CD4-positive, alpha-beta T cell treated with Interleukin-1 beta for 1 hour (primary cell): ENCODE data around the gene LRRC10B.

Experiments
- DNase-seq, 2 donors: peaks; one replicate each; pipeline ENCODE4 v3.0.0-alpha.2; 2020 to 2022

Gene LRRC10B

DNA sequence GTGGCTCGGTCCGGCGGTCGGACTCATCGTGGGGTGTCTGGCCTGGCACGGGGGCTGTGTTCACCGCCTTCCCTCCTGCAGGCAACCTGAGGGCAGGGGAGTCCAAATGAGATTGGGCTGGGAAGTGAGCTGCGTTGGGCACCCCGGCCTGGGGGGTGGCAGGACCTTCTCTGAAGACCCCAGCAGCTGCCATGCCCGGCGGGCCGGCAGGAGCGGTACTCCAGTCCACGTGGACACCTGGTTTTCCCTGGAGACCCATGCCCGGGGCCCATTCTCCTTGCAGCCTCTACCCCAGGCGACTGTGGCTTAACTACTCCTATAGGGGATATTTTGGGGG lies 24.5 kb downstream of the LRRC10B start:
- DNase-seq: no peak

DNA sequence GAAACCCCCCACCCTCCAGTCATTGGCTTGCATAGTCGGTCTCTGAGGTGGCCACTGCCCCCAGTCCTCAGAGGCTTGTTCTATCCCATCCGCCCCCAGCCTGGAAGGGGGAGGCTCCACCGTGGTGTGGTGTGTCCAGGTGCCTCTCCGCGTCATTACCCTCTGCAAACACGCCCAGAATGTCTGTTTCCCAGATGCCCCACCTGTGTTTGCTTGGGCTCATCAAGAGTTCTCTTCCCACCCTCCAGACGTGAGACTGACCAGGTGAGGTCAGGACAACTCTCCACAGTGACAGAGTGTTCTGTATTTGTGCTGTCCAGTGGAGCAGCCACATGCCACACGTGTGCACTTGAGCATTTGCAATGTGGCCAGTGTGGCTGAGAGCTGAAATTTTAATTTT lies 24.9 kb downstream of the LRRC10B start:
- DNase-seq: no peak

DNA sequence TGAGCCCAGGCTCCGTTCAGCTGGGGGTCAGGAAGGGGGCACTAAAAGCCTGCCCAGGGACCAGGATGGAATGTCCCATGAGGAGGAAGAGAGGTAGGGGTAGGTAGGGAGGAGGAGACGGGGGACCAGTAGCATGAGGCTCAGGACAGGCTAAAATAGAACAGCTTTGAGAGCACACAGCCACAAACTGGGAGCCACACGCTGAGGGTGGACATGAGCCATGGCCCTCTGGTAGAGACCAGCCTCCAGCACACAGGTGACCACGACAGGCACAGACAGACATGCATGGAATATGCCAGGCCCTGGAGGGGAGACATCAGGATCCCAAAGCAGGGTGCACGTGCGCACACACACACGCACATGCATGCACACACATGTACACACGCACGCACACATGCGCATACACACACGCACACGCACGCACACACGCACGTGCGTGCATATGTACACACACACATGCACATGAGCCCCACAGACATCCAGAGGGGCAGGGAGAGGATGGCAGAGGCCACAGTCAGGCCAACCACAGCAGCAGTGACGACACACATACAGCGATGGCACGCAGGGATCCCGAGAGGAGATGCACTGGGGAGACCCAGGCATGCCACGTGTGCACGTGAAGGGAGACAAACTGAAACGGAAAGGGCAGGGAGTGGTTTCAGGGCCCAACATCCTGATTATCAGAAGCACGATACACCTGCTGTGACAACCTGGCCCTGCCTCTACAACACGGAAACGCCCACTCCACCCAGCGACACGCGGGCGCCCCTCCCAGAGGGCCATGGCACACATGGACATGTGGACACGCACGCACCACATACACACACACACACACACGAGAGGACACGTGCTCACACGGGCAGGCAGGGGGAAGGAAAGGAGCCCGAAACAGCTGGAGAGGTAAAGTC lies 25.7 kb downstream of the LRRC10B start:
- no peak for DNase-seq

DNA sequence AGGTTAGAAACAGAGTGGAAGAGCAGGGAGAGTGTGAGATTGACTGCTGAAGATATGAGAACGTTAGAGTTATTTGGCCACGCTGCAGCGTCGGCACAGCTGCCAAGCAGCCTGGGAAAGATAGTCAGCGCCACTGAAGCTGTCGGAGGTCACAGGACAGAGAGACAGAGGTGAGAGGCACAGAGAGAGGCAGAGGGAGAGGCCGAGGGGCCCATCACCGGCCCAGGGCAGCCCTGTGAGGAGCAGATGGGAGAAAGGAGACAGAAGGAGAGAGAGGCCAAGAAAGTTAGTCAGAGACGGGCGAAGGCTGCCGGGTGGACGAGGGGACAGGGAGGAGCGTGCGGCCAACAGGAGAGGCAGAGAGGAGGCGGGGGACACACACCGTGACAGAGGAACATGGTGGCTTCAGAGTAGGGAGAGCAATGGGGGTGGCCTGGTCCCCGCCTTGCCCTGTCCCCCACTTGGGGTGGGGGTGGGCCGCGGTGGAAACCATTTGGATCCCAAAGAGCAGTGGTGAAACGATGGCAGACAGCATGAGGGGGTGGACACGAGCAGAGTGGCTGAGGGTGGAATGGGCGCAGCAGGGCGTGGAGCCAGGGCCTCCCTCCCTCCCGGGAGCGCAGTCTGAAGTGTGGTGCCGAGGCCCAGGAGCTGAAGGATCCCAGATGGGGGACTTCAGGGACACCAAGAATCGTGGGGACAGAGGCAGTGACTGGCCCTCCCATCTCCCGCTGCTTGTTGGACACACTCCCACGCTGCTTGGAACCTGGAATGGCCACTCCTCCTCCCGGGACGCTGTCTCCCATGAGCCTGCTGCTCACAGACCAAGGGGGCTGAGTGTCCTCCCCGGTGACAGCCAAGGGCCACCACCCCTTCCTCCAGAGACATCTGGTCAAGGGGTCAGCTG lies 26.6 kb downstream of the LRRC10B start:
- no peak for DNase-seq

DNA sequence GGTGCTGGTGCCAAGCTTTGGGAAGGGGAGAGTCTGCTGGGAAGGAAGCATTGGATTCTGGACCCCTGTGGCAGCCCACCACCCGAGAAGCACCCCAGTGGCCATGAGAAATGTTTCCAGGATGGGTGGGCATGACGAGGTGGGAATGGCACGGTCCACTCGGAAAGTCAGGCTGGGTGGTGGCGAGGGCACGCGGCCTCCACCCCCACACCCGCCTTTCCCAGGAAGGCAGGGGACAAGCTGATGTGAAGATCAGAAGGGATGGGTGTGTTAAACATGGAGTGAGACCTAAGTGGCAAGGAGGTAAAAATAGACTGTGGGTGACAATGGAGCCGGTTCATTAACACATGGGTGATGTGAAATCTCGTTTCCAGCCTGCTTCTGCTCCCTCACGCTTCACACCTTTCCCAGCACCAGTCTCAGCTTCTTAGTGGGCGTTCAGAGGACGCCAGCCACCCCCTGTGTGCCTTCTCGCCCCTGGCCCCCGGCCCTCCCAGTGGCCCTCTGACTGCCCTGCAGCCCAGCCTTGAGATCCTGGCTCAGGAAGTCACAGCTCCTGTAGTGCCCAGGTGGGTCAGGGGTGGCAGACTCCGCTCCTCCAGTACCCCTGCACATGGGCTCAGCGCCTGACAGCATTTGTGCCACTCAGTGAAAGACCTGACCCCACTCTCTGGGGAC lies 27.6 kb downstream of the LRRC10B start:
- no peak for DNase-seq

DNA sequence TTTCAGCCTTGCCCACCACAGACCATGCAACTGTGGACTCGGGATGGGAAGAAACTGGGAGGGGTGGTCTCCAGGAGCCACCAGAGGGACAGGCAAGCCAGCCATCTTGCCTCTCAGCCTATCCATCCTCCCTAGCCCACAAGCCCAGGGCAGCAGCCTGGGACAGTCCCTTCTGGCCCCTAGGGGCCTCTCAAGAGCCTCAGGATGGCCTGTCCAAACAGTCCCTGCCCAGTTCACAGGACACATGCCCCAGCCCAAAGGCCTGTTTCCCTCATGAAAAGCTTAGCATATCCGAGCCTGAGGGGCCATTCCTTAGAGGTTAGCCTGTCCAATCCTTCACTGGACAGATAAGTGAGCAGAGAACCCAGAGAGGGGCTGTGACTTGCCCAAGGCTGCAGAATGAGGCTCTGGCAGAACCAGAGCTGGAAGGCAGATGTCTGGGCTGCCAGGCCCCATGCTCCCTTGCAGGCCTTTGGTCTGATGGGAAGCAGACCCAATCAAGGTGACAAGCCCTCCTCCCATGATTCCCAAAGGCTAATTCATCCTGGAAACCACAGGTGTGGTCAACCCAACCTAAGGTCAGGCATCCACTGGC lies 28.2 kb downstream of the LRRC10B start:
- DNase-seq: no peak

DNA sequence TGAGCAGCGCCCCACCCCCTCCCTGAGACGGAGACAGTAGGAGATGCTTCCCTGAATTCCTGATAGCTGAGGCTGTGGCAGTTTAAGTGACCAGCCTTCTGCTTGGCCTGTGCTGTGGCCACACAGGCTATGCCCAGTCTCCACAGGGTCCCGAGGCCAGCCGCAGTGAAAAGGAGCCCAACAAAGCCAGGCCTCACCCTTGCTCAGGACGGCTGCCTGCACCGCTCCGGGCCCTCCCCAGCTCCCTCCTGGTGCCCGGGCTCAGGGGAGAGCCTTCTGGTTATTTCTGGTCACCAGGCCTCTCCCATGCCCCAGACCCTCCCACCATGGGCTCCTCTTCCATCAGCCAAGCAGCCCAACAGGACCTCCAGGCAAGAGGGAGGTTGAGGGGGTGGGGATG lies 28.8 kb downstream of the LRRC10B start:
- no peak for DNase-seq

DNA sequence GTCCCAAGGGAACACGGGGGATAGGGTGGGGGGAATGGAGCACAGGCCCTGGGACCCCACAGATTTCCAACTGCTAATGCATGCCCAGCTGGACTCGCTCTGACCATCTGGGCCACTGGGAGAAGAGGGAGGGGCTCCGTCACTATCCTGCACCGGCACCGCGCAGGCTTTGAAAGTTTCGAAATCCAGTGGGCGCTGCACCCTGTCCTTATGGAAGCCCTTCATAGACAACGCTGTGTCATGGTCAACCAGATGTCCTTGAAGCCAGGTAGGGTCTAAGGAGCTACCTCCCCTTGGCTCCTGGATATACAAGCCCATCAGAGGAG lies 30.1 kb downstream of the LRRC10B start:
- DNase-seq: no peak

DNA sequence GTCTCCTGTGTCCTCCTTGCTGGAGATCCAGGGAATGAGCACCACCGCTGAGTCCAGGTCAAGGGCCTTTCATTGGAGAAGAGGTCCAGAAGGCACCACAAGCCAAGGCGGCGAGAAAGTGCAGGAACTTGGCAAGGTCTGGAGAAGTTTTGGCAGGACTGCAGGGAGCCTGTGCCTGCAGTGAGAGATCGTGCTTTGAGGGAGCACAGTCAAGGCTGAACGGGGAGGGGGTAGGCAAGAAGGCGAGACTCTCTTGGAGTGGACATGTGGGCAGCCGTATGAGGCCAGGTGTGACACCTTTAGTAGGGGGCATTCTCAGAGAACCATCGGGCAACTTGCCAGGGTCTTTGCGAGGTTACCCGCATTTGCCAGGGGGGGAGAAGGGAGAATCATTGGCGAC lies 30.5 kb downstream of the LRRC10B start:
- DNase-seq: no peak

DNA sequence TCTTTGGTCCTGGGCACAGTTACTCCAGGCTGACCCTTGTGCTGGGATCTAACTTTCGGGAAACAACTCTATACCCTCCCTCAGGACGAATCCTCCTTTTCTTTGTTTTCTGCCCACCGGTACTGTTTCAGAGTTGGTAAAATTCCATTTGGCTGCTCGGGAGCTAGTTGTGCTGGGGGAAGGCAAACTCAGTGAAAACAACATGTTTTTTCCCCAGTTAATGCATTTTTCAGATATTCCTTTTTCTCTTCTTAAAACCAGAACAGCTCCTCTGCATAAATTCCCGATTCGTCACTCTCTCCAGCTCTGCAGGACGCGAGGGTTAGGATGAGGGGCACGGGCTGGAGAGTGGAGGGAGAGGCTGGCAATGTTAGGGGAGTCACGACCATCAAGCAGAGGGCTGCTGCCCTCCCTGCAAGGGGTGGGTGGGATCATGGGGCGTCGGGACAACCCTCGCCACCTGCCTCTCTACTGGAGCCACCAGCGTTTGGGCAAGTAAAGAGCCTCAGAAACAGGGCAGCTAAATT lies 31.3 kb downstream of the LRRC10B start:
- DNase-seq: no peak

DNA sequence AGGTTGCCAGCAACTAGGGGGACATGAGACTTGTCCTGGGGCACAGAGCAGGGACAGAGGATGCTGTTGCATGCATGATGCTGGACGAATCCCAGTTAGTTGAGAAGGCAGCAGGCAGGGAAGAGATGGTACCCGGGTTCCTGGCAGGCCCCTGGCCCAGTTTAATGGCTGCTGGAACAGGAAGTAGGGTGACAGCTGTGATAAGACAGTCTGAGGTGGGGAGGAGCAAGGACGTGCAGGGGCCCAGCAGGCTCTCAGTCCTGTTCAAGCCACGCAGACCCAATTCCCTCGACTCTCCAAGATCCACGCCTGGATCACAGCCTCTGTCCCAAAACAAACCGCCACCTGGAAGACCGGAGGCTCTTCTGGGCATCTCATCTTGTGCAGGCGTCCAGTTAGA lies 32.0 kb downstream of the LRRC10B start:
- no peak for DNase-seq

DNA sequence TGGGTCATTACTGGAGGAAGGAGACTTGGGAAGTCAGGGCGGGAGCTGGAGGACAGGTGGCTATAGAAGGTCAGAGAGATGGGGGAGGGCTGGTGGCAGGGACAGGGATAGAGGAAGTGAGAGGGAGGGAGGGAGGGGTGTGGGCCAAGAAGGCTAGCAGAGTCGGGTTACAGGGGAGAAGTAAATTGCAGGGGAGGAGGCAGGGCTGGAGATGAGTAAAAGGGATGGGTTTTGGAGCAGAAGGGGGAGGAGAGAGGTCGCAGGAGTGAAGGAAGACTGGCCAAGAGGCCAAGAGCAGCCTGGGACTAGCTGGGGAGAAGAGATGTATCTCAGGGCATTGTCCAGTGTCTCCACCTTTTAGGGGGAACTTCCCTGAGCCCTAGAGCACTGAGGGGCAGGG lies 33.0 kb downstream of the LRRC10B start:
- DNase-seq: no peak

DNA sequence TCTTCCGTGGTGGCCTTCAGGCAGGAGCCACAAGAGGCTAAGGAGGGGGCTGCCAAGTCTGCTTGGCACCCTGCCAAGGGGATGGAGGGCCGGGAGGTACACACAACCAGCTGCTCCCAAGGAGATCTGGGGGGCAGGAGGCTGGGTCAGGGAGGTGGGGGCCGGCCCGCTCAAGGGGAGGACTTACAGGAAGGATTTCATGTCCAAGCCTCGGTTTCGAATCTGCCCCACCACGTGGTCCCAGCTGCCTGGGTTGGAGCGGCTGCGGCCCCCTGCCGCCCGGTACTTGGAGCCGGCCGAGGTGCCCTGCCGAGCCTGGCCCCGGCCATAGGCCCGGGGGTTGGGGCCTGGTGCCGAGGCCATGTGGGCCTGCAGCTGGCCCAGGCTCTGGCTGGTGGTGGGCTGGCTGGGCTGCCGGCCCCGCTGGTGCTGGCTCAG lies 33.5 kb downstream of the LRRC10B start:
- no peak for DNase-seq

DNA sequence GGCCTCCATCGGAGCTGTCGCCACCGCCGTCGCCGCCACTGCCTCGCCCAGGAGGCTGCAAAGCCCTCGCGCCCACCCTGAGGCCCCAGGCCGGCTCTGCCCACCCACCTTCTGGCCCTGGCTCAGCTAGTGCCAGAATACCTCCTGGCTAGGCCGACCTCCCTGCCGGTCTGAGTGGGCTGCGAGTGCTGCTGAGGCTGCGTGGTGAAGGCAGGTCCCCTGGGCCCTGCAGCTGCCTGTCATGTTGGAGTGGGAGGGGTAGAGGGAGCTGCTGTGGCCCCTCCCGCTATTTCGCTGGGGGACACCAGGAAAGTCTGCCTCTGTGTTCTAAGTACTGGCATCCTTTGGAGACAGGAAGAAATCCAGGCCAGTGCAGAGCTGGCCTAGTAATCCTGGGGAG lies 34.2 kb downstream of the LRRC10B start:
- no peak for DNase-seq

DNA sequence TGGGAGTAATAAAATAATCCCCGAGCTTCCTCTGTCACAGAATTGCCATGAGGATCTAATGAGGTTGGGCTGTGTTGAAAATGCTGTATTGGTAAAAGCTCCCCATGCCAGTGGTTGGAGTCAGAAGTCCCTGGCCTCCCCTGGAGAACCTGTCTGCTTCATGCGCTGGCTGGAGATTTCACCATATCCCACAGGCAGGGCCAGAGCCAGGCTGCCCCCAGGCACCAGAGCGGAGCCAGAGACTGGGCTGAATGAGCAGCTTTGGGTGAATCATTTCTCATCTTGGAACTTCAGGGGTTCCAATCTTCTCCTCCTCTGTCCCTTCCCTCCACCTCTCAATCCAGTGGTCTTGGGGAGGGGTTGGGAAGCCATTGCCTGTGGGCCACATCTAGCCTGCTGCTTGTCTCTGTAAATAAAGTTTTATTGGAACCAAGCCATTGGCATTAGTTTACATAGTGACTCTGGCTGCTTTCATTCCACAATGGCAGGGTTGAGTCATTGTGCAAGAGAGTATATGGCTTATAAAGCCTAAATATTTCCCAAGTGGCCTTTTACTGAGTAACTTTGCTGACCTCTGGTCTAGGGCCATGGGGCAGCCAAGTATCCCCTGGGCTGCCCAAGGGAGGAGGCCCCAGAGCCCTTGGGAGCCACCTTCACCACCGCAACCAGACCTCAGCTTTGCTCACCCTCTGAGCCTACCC lies 35.2 kb downstream of the LRRC10B start:
- DNase-seq: no peak

DNA sequence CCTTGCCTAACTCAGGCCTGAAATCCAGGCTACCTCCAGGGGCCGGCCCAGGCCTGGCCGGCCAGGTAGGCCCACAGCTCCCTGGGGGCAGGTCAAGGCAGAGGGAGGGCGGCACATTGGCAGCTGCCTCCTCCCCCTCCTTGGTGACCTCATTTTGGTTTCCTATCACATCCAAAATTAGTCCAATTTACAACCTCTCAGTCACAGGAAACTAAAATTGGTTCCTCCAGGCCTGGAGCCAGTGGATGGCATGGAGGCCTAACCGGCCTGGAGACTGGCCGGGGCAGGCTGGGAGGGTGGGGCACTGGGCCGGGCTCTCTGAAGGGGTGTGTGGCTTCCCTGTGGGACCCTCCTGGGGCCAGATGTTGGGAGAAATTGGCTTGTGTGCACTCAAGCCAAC lies 35.9 kb downstream of the LRRC10B start:
- no peak for DNase-seq

DNA sequence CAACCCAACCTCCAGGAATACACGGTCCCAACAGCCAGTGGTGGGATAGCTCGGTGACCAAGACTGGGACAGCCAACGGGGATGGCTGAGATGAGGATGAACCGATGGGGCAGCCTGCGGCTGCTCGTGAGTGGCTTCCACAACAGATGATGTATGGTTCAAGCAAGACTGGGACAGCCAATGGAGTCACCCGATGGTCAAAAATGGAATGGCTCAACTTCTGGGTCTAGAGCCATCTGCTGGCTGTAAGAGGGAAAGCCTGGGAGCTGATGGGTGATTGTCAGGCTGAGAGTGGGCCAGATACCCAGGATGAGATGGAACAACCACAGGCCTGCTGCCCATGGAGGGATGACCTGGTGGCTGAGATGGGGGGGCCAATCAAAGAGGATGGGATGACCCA lies 36.8 kb downstream of the LRRC10B start:
- no peak for DNase-seq

DNA sequence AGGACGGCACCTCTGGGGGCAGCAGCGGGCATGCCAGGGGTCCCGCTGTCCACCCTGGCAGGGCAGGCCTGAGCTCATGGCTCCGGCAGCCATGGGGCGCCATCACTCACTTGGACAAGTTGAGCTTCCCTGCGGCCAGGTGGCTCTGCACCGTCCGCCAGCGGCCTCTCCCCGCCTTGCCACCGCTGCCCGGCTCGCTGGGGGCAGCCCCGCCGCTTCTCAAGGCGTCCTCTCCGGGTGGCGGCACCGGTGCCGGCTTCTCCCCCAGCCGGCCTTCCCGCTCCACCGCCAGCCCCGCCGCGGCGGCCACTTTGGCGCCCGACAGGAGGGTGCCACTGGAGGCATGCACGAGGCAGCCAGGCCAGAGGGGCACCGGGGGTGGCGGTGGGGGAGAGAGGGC lies 37.4 kb downstream of the LRRC10B start:
- DNase-seq: no peak

DNA sequence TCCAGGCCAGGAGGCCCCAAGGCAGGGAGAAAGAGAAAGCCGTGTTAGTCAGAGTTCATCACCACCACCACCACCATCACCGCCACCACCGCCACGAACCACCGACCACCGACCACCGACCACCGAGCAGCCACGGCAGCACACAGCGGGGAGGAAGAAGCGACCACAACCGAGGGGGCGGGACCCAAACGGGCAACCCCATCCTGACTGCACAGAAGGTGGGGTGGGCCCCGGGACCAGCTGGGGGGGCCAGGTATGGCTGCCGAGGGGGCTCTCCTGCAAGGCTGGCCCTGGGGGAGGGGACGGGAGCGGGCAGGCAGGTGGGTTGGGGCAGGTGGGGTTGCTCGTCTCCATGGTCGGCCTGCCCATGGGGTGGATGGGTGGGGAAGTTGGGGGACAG lies 38.1 kb downstream of the LRRC10B start:
- no peak for DNase-seq

DNA sequence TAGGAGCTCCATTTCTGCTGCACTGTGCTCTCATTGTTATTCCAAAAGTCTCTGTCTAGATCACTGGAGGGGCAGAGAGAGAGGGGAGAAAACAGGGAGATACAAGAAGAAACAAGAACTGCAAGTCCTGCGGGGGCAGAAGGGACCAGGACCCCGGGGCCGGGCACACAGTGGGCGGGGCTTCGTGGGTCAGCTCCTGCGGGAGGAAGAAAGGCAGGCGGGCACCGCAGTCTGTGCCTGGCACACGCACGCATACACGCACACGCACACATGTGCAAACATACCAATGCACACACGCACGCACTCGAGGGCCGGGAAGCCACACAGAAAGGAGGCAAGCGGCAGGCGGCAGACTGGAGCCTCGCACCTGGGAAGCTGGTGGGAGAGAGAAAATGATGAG lies 38.7 kb downstream of the LRRC10B start:
- DNase-seq: no peak

DNA sequence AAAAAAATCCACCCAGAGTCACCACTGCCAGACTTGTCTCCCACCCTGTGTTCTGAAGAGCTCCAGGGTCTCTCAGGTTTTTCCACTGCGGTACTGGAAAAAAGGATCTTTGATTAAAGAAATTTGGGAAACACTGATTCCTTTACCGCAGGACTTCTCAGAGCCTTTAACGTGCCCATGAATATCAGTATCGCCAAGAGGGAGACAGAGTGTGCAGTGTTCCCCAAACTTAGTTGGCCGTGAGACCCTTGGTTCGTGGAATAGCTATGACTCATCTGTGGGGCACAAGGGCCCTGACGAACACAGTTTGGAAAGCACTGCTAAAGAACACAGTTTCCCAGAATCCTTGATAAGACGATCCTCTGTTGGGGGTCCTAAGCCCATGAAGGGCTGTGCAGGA lies 40.6 kb downstream of the LRRC10B start:
- DNase-seq: no peak
